Effector memory CD4-positive, alpha-beta T cell (primary cell): ENCODE data around the gene COASY.

Source experiments
- DNase-seq, 3 donors: peaks; one replicate each; pipeline ENCODE4 v3.0.0-alpha.2; 2020
- H3K27ac ChIP-seq: 2 replicates; pipeline ENCODE4 v1.7.0; 2013; ENCODE audit warnings: mild to moderate bottlenecking, low read length, moderate library complexity; ENCODE audit not compliant: insufficient read depth, poor library complexity, severe bottlenecking
- H3K27me3 ChIP-seq: replicated peaks from 2 replicates; pipeline ENCODE4 v1.7.0; 2013; ENCODE audit warnings: mild to moderate bottlenecking, low read length; ENCODE audit not compliant: insufficient read depth, control insufficient read depth, poor library complexity, severe bottlenecking
- H3K36me3 ChIP-seq: 2 replicates; pipeline ENCODE4 v1.7.0; 2013; ENCODE audit warnings: mild to moderate bottlenecking, low read length, moderate library complexity; ENCODE audit not compliant: control insufficient read depth, insufficient read depth
- H3K4me1 ChIP-seq: 2 replicates; pipeline ENCODE4 v1.7.0; 2013; ENCODE audit warnings: low read length, mild to moderate bottlenecking; ENCODE audit not compliant: control insufficient read depth, insufficient read depth, poor library complexity, severe bottlenecking
- H3K4me3 ChIP-seq: 2 replicates; pipeline ENCODE4 v1.7.0; 2013; ENCODE audit warnings: low read length, low read depth, mild to moderate bottlenecking; ENCODE audit not compliant: insufficient read depth, poor library complexity, severe bottlenecking
- H3K9me3 ChIP-seq: 2 replicates; pipeline ENCODE4 v1.7.0; 2013; ENCODE audit warnings: mild to moderate bottlenecking, low read length, moderate library complexity; ENCODE audit not compliant: control insufficient read depth

COASY gene

GRCh38 chr17:42612013-42612412 lies 50.1 kb downstream of the COASY start:
- Histone ChIP-seq H3K4me1 (peaks cover 9% of the 10 kb centered on the region), H3K4me3 (no peak overlapping the region), H3K27ac (no peak overlapping the region), H3K9me3 (no peaks in the 10 kb centered on the region), H3K27me3 (no peaks in the 10 kb centered on the region), H3K36me3 (peaks cover 29% of the 10 kb centered on the region)
- no peak for DNase-seq

GRCh38 chr17:42613699-42614295 lies 51.8 kb downstream of the COASY start:
- Histone ChIP-seq H3K27ac (no peak overlapping the region), H3K4me3 (no peak overlapping the region)
- no peak for DNase-seq

More at GRCh38 chr17:42613699-42614295, 51.8 kb downstream of the COASY start:
- Histone ChIP-seq H3K9me3 (no peaks in the 10 kb centered on the region), H3K4me1 (peaks cover 3% of the 10 kb centered on the region), H3K27me3 (no peaks in the 10 kb centered on the region), H3K36me3 (peaks cover 29% of the 10 kb centered on the region)
